ENCODE results near the gene ARID1B.

The ARID1B gene

DNA sequence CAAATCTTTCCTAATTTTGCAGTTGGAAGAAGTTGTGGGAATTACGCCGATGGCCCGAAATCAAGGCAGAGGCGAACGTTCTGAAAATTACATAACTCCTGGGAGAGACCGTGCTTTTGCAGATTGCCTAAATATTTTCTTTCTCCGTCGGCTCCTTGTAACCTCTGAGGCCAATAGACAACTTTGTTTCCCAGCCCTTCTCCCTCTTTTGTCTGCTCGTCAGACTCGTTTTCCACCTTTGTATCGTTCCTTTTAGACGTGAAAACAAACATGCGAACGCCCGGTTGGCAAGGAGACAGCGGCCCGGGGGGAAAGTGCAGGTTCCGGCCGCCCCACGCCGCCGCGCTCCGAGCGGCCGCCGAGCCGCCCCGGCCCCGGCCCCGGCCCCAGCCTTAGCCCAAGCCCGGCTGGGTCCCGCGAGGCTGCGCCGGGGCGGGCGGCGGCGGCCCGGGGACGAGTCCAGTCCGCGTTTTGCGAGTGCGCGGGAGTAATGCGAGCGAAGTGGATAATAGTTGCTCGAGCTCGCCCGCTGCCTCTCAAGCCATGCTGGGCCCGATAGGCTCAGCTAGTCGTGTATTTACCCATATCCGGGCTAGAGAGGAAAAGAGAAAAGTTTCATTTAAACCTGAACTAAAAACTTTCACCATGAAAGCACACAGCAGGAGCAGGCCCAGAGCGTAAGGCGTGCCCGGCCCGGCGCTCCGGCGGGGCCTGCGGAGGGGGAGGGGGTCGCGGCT is at the start of gene ARID1B:
Gene ARID1B, plus strand, starts transcription at position 539 of the 737 bp plus-strand sequence. CDS start 303 bp downstream, outside the sequence.
- in situ Hi-C loops (cut with MboI; ENCODE audit: low pct_unique_long_range_greater_than_20kb, low sequenced_read_pairs) = no loop called here
- DNase-seq = peak; percentile 75

DNA sequence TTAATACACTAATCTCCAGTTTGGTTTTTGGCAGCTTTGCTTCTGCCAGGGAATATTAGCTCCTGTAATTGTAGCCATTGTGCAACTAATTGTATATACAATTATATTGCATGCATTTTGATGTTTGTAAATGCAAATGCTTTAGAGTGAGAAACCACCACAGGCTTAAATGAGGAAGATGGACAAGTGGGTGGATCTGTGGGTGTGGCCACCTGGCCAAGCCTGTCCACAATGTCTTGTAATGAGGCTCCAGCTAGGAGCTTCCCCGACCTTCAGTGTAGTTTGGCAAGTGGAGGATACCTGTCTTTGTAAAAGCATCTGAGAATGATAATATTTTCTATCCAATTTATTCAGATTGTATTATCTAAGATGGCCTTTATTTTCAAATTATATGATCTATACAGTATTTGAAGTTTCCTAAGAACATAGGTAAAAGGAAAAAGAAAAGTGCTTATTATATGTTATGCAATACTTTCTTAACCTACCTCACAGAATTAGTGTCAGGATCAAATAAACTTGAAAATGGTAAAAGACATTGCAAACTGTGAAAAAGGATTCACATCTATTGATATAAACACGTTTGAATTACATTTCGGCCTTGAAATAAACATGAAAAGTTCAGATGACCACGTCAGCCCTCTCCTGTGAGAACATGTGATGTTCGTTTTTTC is 49.3 kb upstream of the ARID1B start:
- in situ Hi-C loops (cut with MboI; ENCODE audit: low pct_unique_long_range_greater_than_20kb, low sequenced_read_pairs) = no loop called here
- DNase-seq = peak; percentile 21

DNA sequence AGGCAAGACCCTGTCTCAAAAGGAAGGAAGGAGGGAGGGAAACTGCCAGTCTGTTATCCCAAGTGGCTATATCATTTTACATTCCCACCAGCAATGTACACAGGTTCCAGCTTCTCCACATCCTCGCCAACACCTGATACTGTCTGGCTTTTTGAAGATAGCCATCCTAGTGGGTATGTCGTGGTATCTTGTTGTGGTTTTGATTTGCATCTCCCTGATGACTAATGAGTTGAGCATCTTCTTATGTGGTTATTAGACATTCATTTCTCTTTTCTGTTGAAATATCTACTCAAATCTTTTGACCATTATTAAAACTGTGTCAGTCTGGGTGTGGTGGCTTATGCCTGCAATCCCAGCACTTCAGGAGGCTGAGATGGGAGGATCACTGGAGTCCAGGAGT is 47.9 kb upstream of the ARID1B start:
- no peak for DNase-seq
- in situ Hi-C loops (cut with MboI; ENCODE audit: low pct_unique_long_range_greater_than_20kb, low sequenced_read_pairs) = no loop called here

DNA sequence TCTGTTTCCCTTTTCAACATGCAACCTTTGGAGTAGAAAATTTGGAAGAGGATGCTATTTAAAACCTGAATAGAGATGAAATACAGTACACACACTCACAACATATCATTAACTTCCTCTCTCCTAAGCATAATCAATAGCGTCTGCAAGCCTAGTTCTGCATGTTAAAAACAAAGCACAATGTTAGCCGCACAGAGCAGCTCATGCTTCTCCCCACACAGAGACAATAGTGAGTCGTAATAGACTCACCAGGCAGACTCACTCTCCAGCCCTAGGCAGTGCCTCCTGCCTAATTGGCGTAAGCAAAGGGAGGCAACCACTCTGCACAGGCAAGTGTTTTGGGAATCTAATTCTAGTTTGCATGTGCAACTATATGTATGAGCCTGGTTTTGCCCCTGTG is 45.8 kb upstream of the ARID1B start:
- in situ Hi-C loops (cut with MboI; ENCODE audit: low pct_unique_long_range_greater_than_20kb, low sequenced_read_pairs) = no loop called here
- no peak for DNase-seq

DNA sequence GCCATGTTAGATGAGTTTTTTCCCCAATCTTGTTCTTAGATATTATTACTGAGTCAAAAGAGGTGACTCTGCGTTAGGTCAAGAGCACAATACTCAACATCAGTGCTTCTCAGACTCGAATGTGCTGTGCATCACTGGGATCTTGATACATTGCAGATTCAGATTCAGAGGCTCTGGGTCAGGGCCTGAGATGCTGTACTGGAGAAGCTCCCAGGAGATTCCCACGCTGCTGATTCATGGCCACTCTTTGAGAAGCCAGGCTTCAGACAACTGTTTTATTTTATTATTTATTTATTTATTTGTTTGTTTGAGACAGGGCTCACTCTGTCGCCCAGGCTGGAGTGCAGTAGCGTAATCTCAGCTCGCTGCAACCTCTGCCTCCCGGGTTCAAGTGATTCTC is 41.4 kb upstream of the ARID1B start:
- in situ Hi-C loops (cut with MboI; ENCODE audit: low pct_unique_long_range_greater_than_20kb, low sequenced_read_pairs) = no loop called here
- DNase-seq = no peak

DNA sequence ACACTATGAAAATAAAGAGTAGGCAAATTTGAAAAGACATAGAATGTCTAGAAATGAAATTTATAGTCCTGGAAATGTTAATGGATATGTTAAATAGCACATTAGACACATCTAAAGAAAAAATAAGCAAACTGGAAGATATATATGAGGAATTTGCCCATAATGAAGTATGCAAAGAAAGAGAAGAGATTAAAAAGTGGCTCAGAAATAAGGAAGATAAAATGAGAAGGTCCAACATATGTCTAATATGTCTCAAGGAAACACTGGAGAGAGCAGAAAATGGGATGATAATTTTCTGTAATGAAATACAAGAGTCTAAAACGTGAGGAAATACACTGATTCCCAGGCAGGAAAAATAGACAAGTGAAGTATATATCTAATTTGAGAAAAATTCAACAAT is 36.6 kb upstream of the ARID1B start:
- in situ Hi-C loops (cut with MboI; ENCODE audit: low pct_unique_long_range_greater_than_20kb, low sequenced_read_pairs) = no loop called here
- DNase-seq = no peak

DNA sequence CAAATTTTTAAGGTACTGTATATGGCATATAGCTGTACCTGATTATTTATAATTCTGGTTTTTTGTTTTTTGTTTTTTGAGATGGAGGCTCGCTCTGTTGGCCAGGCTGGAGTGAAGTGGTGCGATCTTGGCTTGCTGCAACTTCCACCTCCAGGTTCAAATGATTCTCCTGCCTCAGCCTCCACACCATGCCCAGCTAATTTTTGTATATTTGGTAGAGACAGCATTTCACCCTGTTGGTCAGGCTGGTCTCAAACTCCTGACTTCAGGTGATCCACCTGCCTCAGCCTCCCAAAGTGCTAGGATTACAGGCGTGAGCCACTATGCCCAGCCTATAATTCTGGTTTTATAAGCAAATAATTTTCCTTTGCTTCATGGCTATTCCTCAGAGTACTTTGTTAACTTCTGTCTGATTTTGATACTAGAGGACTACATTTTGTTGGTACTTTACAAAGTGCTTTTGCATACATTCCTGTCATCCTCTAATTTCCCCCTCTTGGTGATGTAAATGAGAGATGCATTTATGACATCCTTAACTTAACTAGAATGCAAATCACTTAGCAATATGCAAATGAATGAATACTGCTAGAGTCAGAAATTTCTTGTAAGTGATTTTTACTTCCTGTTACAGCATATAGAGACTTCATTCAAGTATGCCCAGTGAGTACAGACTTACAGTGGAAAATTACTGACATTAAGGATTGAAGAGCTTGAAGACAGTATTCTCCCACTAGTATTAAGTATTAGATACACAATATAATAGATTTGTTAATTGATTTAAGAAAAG is 35.7 kb upstream of the ARID1B start:
- in situ Hi-C loops (cut with MboI; ENCODE audit: low pct_unique_long_range_greater_than_20kb, low sequenced_read_pairs) = no loop called here
- no peak for DNase-seq

DNA sequence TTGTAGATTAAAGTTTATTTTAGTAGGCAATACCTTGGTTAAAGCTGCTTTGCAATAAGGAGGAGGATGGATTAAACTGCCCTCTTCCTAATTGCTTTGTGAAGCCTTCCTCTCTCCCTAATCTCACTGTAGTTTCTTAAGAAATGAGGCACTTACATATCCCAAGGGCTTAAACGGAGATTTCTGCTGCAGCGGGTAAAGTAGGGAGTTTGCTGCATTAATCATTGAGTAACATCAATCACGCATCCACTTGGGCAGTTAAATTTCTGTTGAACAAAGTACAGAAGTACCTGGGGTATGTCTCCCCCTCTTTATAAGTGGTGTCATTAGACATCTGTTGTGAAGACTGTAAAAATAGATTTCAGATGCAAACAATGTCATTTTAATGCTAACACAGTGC is 29.5 kb upstream of the ARID1B start:
- in situ Hi-C loops (cut with MboI; ENCODE audit: low pct_unique_long_range_greater_than_20kb, low sequenced_read_pairs) = no loop called here
- DNase-seq = no peak

DNA sequence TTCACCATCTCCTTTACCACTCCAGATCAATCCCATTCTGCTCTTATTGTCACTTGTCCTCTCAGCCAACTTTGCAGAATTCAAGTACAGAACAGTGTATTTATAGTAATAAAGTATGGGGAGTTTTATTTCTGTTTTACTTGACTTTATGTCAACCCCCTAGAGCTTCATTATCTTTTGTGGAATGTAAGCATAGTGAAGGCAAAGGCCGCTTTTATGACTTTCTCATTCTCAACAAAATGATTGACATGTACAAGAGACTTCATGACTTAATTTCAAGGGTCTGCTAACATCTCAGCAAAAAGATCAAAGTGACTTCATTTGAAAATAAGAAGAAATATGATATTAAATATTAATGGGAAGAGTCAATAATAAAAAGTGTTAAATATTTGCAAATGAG is 28.7 kb upstream of the ARID1B start:
- in situ Hi-C loops (cut with MboI; ENCODE audit: low pct_unique_long_range_greater_than_20kb, low sequenced_read_pairs) = no loop called here
- DNase-seq = no peak

DNA sequence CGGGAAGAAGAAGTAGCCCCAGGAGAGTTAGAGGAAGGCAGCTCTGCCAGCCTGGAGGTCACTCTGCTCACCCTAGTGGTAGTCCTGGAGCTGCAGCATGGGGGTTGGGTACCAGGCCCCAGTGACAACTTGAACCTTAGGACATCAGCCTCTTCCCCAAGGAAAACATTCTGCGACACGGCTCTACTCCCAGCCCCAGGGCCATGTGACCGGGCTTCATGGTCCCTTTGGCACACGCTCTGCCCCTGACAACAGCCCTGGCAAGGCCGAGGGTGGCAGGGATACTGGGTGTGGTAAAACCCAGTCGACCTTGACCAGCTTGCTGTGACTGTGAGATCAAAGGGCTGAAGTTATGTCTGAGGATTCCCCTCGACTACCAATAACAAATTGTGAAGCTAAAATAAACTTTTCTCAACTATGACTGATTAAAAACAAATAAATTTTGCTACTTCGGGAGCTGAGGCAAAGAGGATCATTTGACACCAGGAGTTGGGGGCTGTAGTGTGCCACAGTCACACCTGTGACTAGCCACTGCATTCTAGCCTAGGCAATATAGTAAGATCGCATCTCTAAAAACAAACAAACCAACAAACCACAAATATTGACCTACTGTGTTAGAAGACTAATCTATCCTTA is 24.4 kb upstream of the ARID1B start:
- in situ Hi-C loops (cut with MboI; ENCODE audit: low pct_unique_long_range_greater_than_20kb, low sequenced_read_pairs) = no loop called here
- no peak for DNase-seq

DNA sequence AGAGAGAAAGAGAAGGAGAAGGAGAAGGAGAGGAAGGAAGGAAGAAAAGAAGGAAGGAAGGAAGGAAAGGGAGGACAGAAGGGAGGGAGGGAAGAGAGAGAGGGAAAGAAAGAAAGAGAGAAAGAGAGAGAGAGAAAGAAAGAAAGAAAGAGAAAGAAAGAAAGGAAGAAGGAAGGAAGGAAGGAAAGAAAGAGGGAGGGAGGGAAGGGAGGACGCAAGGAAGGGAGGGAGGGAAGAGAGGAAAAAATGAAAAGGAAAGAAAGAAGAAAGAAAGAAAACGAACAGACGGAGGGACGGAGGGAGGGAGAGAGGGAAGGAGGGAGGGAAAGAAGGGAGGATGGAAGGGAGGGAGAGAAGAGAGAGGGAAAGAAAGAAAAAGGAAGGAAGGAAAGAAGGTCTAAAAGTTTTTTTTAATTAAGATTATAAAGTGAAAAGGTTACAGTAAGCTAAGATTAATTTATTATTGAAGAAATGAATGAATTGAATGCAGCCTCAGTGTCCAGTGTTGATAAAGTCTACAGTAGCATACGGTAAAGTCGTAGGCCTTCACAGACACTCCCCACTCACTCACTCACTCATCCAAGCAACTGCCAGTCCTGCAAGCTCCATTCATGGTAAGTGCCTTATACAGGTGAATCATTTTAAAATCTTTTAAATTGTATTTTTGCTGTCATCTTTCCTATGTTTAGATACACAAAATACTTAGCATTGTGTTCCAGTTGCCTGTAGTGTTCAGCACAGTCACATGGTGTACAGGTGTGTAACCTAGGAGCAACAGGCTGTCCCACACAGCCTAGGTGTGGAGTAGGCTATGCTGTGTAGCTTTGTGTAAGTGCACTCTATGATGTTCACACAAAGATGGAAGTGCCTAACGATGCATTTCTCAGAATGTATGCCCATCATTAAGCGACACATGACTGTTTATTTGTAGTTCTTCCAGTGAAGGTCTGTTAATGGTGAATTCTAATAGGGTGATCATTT is 20.3 kb upstream of the ARID1B start:
- DNase-seq = no peak
- in situ Hi-C loops (cut with MboI; ENCODE audit: low pct_unique_long_range_greater_than_20kb, low sequenced_read_pairs) = no loop called here

DNA sequence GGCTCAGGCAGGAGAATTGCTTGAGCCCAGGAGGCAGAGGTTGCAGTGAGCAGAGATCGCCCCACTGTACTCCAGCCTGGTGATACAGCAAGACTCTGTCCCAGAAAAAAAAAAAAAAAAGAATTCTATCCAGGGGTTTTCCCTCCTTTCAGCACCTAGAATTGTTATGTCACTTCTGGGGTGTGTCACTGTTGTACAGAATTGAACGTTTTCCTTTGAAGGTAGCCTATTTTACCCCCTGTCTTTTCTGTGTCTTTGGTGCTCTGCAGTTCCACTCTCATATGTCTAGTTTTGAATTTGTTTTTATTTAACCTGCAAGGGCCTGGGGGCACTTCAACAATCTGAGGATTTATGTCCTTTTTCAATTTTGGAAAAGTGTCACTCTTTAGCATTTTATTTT is 19.3 kb upstream of the ARID1B start:
- in situ Hi-C loops (cut with MboI; ENCODE audit: low pct_unique_long_range_greater_than_20kb, low sequenced_read_pairs) = no loop called here
- no peak for DNase-seq

DNA sequence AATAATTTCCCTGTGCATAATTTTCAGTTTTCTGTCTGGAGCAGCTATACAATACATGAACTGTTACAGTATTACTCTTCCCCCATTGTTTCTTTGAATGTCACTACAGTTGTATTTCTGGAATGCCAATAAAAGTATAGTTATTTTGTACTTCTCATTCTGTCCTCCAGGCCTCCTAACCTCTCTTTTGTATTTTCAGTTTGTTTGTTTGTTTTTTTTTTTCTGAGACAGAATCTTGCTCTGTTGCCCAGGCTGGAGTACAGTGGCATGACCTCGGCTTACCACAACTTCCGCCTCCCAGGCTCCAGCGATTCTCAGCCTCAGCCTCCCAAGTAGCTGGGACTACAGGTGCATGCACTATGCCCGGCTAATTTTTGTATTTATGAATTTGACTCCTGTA is 16.8 kb upstream of the ARID1B start:
- no peak for DNase-seq
- in situ Hi-C loops (cut with MboI; ENCODE audit: low pct_unique_long_range_greater_than_20kb, low sequenced_read_pairs) = no loop called here

DNA sequence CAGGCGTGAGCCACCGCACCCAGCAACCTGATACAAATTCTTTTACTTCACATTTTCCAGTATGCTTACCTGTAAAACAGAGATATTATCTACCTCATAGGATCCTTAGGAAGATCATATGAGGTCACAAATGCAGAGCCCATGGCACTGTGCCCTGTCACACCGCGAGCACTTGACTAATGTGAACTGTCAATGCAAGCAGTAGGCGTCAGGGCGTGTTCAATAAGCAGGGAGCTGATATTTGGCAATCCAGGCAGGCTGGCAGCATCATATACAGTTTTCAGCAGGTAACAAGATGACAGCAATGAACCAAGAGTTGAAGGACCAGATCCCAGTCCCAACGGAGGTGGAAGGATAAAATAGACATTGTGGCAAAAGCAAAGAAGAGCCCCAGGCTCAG is 14.6 kb upstream of the ARID1B start:
- in situ Hi-C loops (cut with MboI; ENCODE audit: low pct_unique_long_range_greater_than_20kb, low sequenced_read_pairs) = no loop called here
- DNase-seq = no peak

DNA sequence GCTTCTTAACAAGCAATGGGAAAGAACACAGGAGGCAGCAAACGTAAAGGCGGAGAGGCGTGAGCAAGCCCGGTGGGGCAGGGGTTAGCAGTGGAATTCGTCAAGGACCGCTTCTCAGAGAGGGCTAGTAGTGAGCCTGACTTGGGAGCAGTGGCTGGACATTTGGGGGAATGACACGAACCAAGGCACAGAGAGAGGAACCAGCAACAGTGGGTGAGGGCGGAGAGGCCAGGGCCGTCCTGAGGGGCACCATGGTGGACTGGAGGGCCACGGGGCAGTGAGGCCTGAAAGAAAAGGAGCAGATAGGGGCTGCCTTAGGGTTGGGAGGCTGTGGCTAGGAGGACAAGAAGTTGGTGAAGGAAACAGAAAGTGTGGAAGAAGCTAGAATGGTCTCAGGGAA is 12.1 kb upstream of the ARID1B start:
- no peak for DNase-seq
- in situ Hi-C loops (cut with MboI; ENCODE audit: low pct_unique_long_range_greater_than_20kb, low sequenced_read_pairs) = no loop called here

DNA sequence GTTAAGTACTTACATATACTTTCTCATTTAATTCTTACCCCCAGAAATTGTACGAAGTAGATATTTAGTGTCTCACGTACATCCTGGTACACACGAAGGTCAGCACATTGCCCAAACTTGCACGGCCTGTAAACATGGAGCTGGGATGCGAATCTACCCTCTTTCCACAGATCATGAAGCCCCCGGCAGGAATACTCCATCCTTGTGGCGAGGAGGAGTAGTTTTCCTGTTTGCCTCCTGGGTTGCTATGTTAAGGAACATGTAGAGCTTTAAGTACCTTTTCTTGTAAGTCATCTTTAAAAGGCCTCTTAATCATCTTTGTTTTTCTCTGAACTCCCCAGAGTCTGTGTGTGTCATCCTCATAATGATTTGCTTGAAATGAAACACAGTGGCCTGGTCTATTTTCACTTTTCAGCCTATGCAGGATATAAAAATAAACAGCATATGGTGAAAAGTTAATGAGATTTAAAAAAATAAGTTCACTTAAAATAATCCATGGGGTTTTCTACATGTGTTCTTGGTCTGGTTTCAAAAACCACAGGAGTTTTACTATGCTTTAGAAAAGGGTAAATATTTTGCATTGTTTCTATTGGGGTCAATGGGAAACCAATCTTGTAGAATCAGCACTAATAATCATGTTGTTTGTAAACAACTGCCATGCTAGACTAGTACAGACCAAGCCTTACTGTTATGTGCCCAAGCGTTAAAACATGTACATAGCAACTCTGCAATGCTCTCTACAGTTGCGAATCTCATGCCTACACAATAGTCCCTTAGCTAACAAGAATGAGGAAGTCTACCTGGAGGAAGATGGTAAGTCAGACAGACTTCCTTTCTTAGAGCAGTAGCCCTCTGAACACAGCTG is 9.3 kb upstream of the ARID1B start:
- DNase-seq = peak; percentile 48
- in situ Hi-C loops (cut with MboI; ENCODE audit: low pct_unique_long_range_greater_than_20kb, low sequenced_read_pairs) = no loop called here

DNA sequence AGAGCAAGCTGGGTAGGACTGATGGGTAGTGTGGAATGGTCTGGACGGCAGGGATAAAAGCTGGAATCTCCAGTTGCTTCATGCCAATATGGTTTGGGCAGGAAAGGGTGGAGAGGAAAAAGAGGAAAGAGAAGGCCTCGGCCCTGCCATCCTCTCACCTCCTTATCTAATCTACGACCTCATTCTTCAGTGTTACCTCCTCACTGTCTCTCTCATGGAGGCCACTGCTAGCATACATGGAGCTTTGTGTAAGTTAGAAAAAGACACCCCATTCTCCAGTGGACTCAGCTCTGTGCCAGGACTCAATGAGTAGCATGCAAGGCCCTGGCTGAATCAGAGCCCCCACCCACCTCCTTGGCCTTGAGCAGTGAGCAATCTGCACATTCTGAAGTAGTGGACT is 6.1 kb upstream of the ARID1B start:
- in situ Hi-C loops (cut with MboI; ENCODE audit: low pct_unique_long_range_greater_than_20kb, low sequenced_read_pairs) = no loop called here

DNA sequence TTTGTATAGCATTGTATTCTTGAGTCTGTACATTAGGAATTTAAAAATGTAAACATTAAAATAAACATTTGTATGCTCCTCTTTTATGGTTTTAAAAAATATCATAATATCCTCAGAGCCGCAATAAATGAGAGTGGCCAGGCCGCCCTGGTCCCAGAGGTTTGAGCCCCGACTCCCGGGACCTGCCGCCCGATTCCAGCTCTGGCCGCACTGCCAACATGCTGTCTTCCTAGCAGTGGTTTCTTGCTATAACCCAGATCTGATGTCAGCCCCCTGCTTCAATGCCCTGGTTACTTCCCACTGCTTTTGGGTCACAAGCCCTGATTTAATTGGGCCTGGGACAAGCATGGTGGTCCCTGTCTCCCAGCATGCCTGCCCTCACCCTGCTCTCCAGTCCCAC is 5.4 kb upstream of the ARID1B start:
- in situ Hi-C loops (cut with MboI; ENCODE audit: low pct_unique_long_range_greater_than_20kb, low sequenced_read_pairs) = no loop called here
- DNase-seq = no peak

More for the DNA sequence above, 6.1 kb upstream of the ARID1B start:
- DNase-seq = no peak
